ENCODE results near the gene OPRD1. TPM values are rescaled to one million over a fixed set of nuclear protein-coding genes. Genes with fewer than 3 reads are reported as not detected.
"Not testable (repeated sequence)": the region's sequence is repeated elsewhere in the genome, so short reads cannot be mapped to it uniquely, and the experiment has no call there.

The OPRD1 gene
- polyA plus RNA-seq, 3 donors = 0.26 to 0.33 (median 0.33) TPM

GRCh38 chr1:28836421-28836956, 24.5 kb downstream of the OPRD1 start:
- DNase-seq (ENCODE audit: low read depth in 3 of 3, low spot score in 2 of 3) = no peak

GRCh38 chr1:28840928-28841544, 29.1 kb downstream of the OPRD1 start:
- DNase-seq (ENCODE audit: low read depth in 3 of 3, low spot score in 2 of 3) = no peak

- no peak for DNase-seq (ENCODE audit: low read depth in 3 of 3, low spot score in 2 of 3)
Measured at GRCh38 chr1:28845786-28846543, 34.0 kb downstream of the OPRD1 start.

- DNase-seq (ENCODE audit: low read depth in 3 of 3, low spot score in 2 of 3) = not testable (repeated sequence)
Measured at GRCh38 chr1:28847207-28847606, 35.2 kb downstream of the OPRD1 start.

- DNase-seq (ENCODE audit: low read depth in 3 of 3, low spot score in 2 of 3) = no peak
Measured at GRCh38 chr1:28848416-28848815, 36.4 kb downstream of the OPRD1 start.

GRCh38 chr1:28853093-28853742, 41.2 kb downstream of the OPRD1 start:
- no peak for DNase-seq (ENCODE audit: low read depth in 3 of 3, low spot score in 2 of 3)

- DNase-seq (ENCODE audit: low read depth in 3 of 3, low spot score in 2 of 3) = not testable (repeated sequence)
Measured at GRCh38 chr1:28854406-28854805, 42.4 kb downstream of the OPRD1 start.

- DNase-seq (ENCODE audit: low read depth in 3 of 3, low spot score in 2 of 3) = no peak
Measured at GRCh38 chr1:28855046-28855445, 43.1 kb downstream of the OPRD1 start.

- no peak for DNase-seq (ENCODE audit: low read depth in 3 of 3, low spot score in 2 of 3)
Measured at GRCh38 chr1:28855469-28855951, 43.5 kb downstream of the OPRD1 start.

- no peak for DNase-seq (ENCODE audit: low read depth in 3 of 3, low spot score in 2 of 3)
Measured at GRCh38 chr1:28855969-28856368, 44.0 kb downstream of the OPRD1 start.

- peak in 1 of 3 donors; percentile 46 for DNase-seq (ENCODE audit: low read depth in 3 of 3, low spot score in 2 of 3)
Measured at GRCh38 chr1:28860332-28861073, 48.5 kb downstream of the OPRD1 start.

GRCh38 chr1:28862571-28863403, 50.8 kb downstream of the OPRD1 start:
- no peak for DNase-seq (ENCODE audit: low read depth in 3 of 3, low spot score in 2 of 3)

GRCh38 chr1:28864695-28865094, 52.7 kb downstream of the OPRD1 start:
- no peak for DNase-seq (ENCODE audit: low read depth in 3 of 3, low spot score in 2 of 3)

- no peak for DNase-seq (ENCODE audit: low read depth in 3 of 3, low spot score in 2 of 3)
Measured at GRCh38 chr1:28865997-28866650, 54.2 kb downstream of the OPRD1 start.

- no peak for DNase-seq (ENCODE audit: low read depth in 3 of 3, low spot score in 2 of 3)
Measured at GRCh38 chr1:28867850-28868249, 55.9 kb downstream of the OPRD1 start.

GRCh38 chr1:28869952-28870351, 58.0 kb downstream of the OPRD1 start:
- DNase-seq (ENCODE audit: low read depth in 3 of 3, low spot score in 2 of 3) = no peak

GRCh38 chr1:28871631-28872401, 59.8 kb downstream of the OPRD1 start:
- no peak for DNase-seq (ENCODE audit: low read depth in 3 of 3, low spot score in 2 of 3)

- DNase-seq (ENCODE audit: low read depth in 3 of 3, low spot score in 2 of 3) = not testable (repeated sequence)
Measured at GRCh38 chr1:28875134-28875533, 63.2 kb downstream of the OPRD1 start.

All from right renal cortex interstitium (tissue), 3 donors.